MM.1S (cell line): Measurements from ENCODE around the gene ZKSCAN1.

Experiments used
- CTCF ChIP-seq: fragments of 300-600 bp; sonication (generic); IDR thresholded peaks from 2 replicates; pipeline ENCODE4 v1.5.1; 2016; ENCODE audit warnings: antibody characterized with exemption, low read length, mixed read lengths
- EZH2 ChIP-seq: fragments of 300-600 bp; sonication (generic); optimal IDR thresholded peaks from 2 replicates; pipeline ENCODE3; 2017; ENCODE audit warnings: low read depth, mild to moderate bottlenecking, antibody characterized with exemption, low read length, mixed read lengths
- EZH2phosphoT487 ChIP-seq: fragments of 300-600 bp; sonication (generic); IDR thresholded peaks from 2 replicates; pipeline ENCODE4 v1.6.1; 2018; ENCODE audit warnings: antibody characterized with exemption, low read length

GRCh38 chr7:100027197-100027596 is 11.8 kb downstream of the ZKSCAN1 start:
- TF ChIP-seq EZH2 (no peak), CTCF (no peak), EZH2phosphoT487 (no peak)
